Measurements from ENCODE around the gene C1GALT1. TPM values are rescaled to one million over a fixed set of nuclear protein-coding genes. Genes with fewer than 3 reads are reported as not detected.

The C1GALT1 gene
- total RNA-seq, 1 experiment from 2014 or later, result 54.2 TPM

DNA sequence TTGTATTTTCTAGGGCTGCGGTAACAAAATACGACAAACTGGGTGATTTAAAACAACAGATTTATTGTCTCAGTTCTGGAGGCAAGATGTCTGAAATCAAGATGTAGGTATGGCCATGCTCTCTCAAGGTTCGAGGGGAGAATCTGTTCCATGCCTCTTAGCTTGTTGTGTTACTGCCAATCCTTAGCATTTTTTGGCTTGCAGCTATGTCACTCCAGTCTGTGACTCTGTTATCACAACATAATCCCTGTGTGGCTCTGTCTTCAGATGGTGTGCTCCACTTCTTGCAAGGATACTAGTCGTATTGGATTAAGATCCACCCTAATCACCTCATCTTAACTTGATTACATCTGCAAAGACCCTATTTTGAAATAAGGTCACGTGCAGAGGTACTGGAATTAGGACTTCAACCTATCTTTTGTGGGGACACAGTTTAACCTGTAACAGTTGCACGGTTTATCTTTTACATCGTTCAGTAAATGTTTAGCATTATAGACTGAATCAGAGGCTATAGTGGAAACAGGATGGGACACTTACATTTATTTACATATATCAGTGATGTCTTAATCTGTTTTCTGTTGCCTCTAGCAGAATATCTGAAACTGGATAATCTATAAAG lies 3.1 kb downstream of the C1GALT1 start:
- Histone ChIP-seq H3K4me1 (replicated peaks; ENCODE audit: insufficient read depth) (peaks cover 25% of the 10 kb centered on the region), H3K9me3 (ENCODE audit: insufficient read depth, low read depth) (no peaks in the 10 kb centered on the region), H3K4me2 (peak overlapping the region; percentile 84), H3K79me2 (ENCODE audit: low read depth) (peaks cover 55% of the 10 kb centered on the region), H3K27ac (no peak overlapping the region), H3K9me2 (ENCODE audit: insufficient read depth) (no peaks in the 10 kb centered on the region), H3K27me3 (ENCODE audit: insufficient read depth, low read depth) (no peaks in the 10 kb centered on the region), H2AFZ (no peak overlapping the region), H4K20me1 (ENCODE audit: insufficient read depth) (no peaks in the 10 kb centered on the region), H3K36me3 (ENCODE audit: low read depth) (peaks cover 7% of the 10 kb centered on the region; the same call in 1 of the 2 replicates), H3K4me3 (no peak overlapping the region), H3F3A (ENCODE audit: insufficient read depth, low read depth) (peaks cover 17% of the 10 kb centered on the region; the same call in 1 of the 2 replicates)
- intact Hi-C loops (cut with micrococcal nuclease; ENCODE audit: unreplicated experiment), result loop anchor here (10.0 kb wide), 2 partner anchors 221 to 1109 kb away; no protein-coding TSS in a partner anchor
- TF ChIP-seq EZH2 (IDR thresholded peaks at IDR 0.05; ENCODE audit: low read depth), result no peak
- TF ChIP-seq, protein P1, sequence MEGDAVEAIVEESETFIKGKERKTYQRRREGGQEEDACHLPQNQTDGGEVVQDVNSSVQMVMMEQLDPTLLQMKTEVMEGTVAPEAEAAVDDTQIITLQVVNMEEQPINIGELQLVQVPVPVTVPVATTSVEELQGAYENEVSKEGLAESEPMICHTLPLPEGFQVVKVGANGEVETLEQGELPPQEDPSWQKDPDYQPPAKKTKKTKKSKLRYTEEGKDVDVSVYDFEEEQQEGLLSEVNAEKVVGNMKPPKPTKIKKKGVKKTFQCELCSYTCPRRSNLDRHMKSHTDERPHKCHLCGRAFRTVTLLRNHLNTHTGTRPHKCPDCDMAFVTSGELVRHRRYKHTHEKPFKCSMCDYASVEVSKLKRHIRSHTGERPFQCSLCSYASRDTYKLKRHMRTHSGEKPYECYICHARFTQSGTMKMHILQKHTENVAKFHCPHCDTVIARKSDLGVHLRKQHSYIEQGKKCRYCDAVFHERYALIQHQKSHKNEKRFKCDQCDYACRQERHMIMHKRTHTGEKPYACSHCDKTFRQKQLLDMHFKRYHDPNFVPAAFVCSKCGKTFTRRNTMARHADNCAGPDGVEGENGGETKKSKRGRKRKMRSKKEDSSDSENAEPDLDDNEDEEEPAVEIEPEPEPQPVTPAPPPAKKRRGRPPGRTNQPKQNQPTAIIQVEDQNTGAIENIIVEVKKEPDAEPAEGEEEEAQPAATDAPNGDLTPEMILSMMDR (conservative IDR thresholded peaks at IDR 0.05), result no peak
- BruUV-seq (replicated peaks), result no TSS peak
- CTCF ChIA-PET, result no interaction called here
- POLR2A ChIA-PET (ENCODE audit: unreplicated experiment), result interaction anchor here (0.7 kb wide), 1 partner anchor 219 kb away, joined by 5 read pairs; no protein-coding TSS in a partner anchor
- DNase-seq, result no peak

DNA sequence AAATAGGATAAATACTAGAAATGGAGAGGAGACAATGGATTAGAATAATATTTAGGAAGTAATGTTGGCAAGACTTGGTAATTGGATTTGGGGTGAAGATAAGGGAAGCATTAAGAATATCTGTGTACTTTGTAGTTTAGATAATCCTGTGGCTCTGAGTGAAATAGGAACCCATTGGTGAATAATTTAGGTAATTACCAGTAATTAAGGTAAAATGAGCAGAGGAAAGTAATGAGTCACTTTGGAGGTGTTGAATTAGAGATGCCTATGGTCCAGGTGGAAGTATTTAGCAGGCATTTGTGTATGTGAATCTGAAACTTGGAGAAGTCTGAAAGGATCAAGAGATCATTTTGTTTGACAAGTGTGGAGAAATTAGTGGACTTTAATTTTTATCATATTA lies 5.7 kb downstream of the C1GALT1 start:
- TF ChIP-seq EZH2 (IDR thresholded peaks at IDR 0.05; ENCODE audit: low read depth), result no peak
- TF ChIP-seq, protein P1 (conservative IDR thresholded peaks at IDR 0.05), result no peak
- peaks cover 6% of the 10 kb centered on the region for H3K9me3 ChIP-seq (ENCODE audit: insufficient read depth, low read depth)
- no peaks in the 10 kb centered on the region for H4K20me1 ChIP-seq (ENCODE audit: insufficient read depth)
- no peak overlapping the region for H3K4me3 ChIP-seq
- intact Hi-C loops (cut with micrococcal nuclease; ENCODE audit: unreplicated experiment), result loop anchor here (10.0 kb wide), 2 partner anchors 223 to 1107 kb away; no protein-coding TSS in a partner anchor
- H3K79me2 ChIP-seq (ENCODE audit: low read depth), result peaks cover 80% of the 10 kb centered on the region
- H3K4me1 ChIP-seq (replicated peaks; ENCODE audit: insufficient read depth), result peaks cover 14% of the 10 kb centered on the region; the same call in 1 of the 2 replicates
- no peak overlapping the region for H3K4me2 ChIP-seq
- no peaks in the 10 kb centered on the region for H3K27me3 ChIP-seq (ENCODE audit: insufficient read depth, low read depth)
- POLR2A ChIA-PET (ENCODE audit: unreplicated experiment), result no interaction called here
- CTCF ChIA-PET, result no interaction called here
- BruUV-seq (replicated peaks), result no TSS peak
- H3F3A ChIP-seq (ENCODE audit: insufficient read depth, low read depth), result peaks cover 5% of the 10 kb centered on the region; the same call in 1 of the 2 replicates
- H3K36me3 ChIP-seq (ENCODE audit: low read depth), result peaks cover 16% of the 10 kb centered on the region; the same call in 1 of the 2 replicates
- no peak overlapping the region for H2AFZ ChIP-seq
- no peaks in the 10 kb centered on the region for H3K9me2 ChIP-seq (ENCODE audit: insufficient read depth)
- no peak for DNase-seq
- H3K27ac ChIP-seq, result no peak overlapping the region

DNA sequence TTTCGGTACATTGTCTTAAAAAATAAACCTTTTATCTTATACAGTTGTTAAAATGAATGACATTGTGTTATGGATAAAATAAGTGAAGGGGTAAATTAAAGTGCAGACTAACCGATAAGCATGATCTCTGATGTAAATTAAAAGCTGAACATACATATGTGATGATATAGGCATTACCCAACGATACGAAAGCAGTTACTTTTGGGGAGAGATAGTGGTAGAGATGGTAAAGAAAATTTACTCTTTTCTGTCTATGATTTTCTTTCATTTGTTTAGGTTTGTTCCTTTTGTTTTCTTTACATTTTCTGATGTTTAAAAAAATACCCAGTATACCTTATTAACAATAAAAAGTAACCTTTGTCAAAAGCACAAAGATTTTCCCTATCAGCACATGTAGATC lies 6.4 kb downstream of the C1GALT1 start:
- peaks cover 14% of the 10 kb centered on the region; the same call in 1 of the 2 replicates for H3K4me1 ChIP-seq (replicated peaks; ENCODE audit: insufficient read depth)
- peaks cover 16% of the 10 kb centered on the region; the same call in 1 of the 2 replicates for H3K36me3 ChIP-seq (ENCODE audit: low read depth)
- POLR2A ChIA-PET (ENCODE audit: unreplicated experiment), result interaction anchor here (0.6 kb wide), 1 partner anchor 305 kb away, joined by 5 read pairs; no protein-coding TSS in a partner anchor
- H3K27me3 ChIP-seq (ENCODE audit: insufficient read depth, low read depth), result no peaks in the 10 kb centered on the region
- H4K20me1 ChIP-seq (ENCODE audit: insufficient read depth), result no peaks in the 10 kb centered on the region
- DNase-seq, result no peak
- no peak overlapping the region for H3K4me2 ChIP-seq
- H3K4me3 ChIP-seq, result no peak overlapping the region
- H3K27ac ChIP-seq, result no peak overlapping the region
- TF ChIP-seq EZH2 (IDR thresholded peaks at IDR 0.05; ENCODE audit: low read depth), result no peak
- TF ChIP-seq, protein P1 (conservative IDR thresholded peaks at IDR 0.05), result no peak
- H3K9me2 ChIP-seq (ENCODE audit: insufficient read depth), result no peaks in the 10 kb centered on the region
- peaks cover 2% of the 10 kb centered on the region; the same call in 1 of the 2 replicates for H3F3A ChIP-seq (ENCODE audit: insufficient read depth, low read depth)
- H2AFZ ChIP-seq, result no peak overlapping the region
- BruUV-seq (replicated peaks), result no TSS peak
- intact Hi-C loops (cut with micrococcal nuclease; ENCODE audit: unreplicated experiment), result loop anchor here (10.0 kb wide), 2 partner anchors 224 to 1106 kb away; no protein-coding TSS in a partner anchor
- CTCF ChIA-PET, result no interaction called here
- peaks cover 6% of the 10 kb centered on the region for H3K9me3 ChIP-seq (ENCODE audit: insufficient read depth, low read depth)
- peaks cover 80% of the 10 kb centered on the region for H3K79me2 ChIP-seq (ENCODE audit: low read depth)
